ENCODE measurements around the gene CHCHD6.
A peak's percentile ranks its signal among the peaks of the same experiment; 100 is the strongest.

CHCHD6 gene

DNA sequence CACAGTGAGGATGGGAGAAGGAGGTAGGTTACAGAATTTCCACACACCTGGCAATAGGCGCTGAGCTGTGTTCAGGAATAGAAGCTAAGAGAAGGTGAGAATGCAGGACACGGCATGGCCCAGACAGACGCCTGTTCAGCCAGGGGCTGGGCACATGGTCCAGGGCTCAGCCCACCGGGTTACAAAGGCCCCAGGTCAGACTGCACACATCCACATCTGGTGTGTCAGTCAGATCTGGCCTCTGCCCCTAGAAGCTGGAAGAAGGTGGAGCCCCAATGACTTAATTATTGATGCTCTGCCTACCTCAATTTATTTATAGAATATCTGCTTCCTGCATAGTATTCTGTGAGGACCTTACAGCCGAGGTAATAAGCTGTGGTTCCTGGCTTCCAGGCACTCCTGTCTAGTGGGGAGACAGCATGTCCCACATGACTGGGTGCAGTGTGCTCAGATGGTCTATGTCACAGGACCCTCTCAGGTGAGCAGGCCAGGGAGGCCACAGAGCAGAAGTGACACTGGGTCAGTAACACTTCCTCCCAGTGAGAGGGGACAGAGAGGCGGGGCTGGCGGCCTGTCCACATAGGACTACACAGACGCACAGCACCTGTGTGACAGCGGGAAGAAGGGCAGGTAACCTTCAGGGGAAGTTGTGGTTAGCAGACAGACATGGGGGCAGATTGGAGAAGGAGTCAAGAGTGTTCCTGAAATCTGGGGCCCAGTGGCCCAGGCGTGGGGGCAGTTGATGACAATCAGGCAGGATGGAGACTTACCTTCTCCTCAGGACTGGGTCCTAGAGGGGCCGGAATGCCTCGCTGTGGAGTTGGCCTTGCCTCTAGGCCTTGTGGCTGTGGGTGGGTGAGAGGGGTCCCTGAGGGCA lies 240.3 kb downstream of the CHCHD6 start:
- H3K9me3 ChIP-seq (ENCODE audit: insufficient read depth, low read length), result no peaks in the 10 kb centered on the region
- no peaks in the 10 kb centered on the region for H3K36me3 ChIP-seq (replicated peaks; ENCODE audit: low read depth, low read length)
- H3K27me3 ChIP-seq (ENCODE audit: low read depth, low read length), result no peaks in the 10 kb centered on the region
- H2AFZ ChIP-seq (ENCODE audit: low read depth, low read length), result no peak overlapping the region
- TF ChIP-seq, protein P1, sequence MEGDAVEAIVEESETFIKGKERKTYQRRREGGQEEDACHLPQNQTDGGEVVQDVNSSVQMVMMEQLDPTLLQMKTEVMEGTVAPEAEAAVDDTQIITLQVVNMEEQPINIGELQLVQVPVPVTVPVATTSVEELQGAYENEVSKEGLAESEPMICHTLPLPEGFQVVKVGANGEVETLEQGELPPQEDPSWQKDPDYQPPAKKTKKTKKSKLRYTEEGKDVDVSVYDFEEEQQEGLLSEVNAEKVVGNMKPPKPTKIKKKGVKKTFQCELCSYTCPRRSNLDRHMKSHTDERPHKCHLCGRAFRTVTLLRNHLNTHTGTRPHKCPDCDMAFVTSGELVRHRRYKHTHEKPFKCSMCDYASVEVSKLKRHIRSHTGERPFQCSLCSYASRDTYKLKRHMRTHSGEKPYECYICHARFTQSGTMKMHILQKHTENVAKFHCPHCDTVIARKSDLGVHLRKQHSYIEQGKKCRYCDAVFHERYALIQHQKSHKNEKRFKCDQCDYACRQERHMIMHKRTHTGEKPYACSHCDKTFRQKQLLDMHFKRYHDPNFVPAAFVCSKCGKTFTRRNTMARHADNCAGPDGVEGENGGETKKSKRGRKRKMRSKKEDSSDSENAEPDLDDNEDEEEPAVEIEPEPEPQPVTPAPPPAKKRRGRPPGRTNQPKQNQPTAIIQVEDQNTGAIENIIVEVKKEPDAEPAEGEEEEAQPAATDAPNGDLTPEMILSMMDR (IDR thresholded peaks at IDR 0.05; ENCODE audit: low read depth, low read length), result no peak
- no peak for TF ChIP-seq EZH2phosphoT487 (IDR thresholded peaks at IDR 0.05; ENCODE audit: low read depth)
- no peaks in the 10 kb centered on the region for H3K79me2 ChIP-seq (ENCODE audit: low read length)
- H4K20me1 ChIP-seq (ENCODE audit: insufficient read depth, low read length), result no peaks in the 10 kb centered on the region
- H3K4me2 ChIP-seq (ENCODE audit: low read length), result peak overlapping the region; percentile 21; the same call in 1 of the 2 replicates
- H3K4me1 ChIP-seq (ENCODE audit: low read length), result peaks cover 20% of the 10 kb centered on the region
- H3K27ac ChIP-seq (ENCODE audit: low read length), result no peak overlapping the region
- no peak overlapping the region for H3K9ac ChIP-seq (ENCODE audit: low read length)
- H3K4me3 ChIP-seq (ENCODE audit: low read length), result no peak overlapping the region

DNA sequence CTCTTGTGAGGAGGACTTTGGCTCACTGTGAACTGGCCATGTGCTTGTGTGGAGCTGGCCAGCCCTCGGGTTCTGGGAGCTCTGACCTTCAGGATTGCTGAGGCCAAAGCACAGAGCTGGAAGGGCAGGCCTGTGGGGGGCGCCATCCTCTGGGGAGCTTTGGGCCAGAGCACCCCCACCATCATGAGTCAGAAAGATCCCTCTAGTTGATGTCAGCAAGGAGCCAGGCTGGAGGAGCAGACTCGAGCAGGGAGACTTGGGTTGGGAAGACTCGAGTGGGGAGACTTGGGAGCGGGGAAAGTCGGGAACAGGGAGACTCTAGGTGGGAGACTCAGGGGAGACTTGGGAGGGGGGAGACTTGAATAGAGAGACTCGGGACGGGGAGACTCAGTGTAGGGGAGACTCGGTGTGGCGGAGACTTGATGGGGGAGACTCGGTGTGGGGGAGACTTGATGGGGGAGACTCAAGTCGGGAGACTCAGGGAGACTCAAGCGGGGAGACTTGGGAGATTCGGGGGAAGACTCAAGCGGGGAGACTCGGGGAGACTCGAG lies 241.2 kb downstream of the CHCHD6 start:
- Histone ChIP-seq H3K4me2 (ENCODE audit: low read length) (no peak overlapping the region), H3K36me3 (replicated peaks; ENCODE audit: low read depth, low read length) (no peaks in the 10 kb centered on the region), H3K9ac (ENCODE audit: low read length) (no peak overlapping the region), H3K4me3 (ENCODE audit: low read length) (no peak overlapping the region), H4K20me1 (ENCODE audit: insufficient read depth, low read length) (no peaks in the 10 kb centered on the region), H3K27me3 (ENCODE audit: low read depth, low read length) (no peaks in the 10 kb centered on the region), H3K4me1 (ENCODE audit: low read length) (peaks cover 20% of the 10 kb centered on the region), H3K27ac (ENCODE audit: low read length) (no peak overlapping the region), H2AFZ (ENCODE audit: low read depth, low read length) (no peak overlapping the region), H3K9me3 (ENCODE audit: insufficient read depth, low read length) (no peaks in the 10 kb centered on the region), H3K79me2 (ENCODE audit: low read length) (no peaks in the 10 kb centered on the region)
- TF ChIP-seq EZH2phosphoT487 (IDR thresholded peaks at IDR 0.05; ENCODE audit: low read depth), result no peak
- TF ChIP-seq, protein P1 (IDR thresholded peaks at IDR 0.05; ENCODE audit: low read depth, low read length), result peak; percentile 28; the same call in 1 of the 2 replicates

DNA sequence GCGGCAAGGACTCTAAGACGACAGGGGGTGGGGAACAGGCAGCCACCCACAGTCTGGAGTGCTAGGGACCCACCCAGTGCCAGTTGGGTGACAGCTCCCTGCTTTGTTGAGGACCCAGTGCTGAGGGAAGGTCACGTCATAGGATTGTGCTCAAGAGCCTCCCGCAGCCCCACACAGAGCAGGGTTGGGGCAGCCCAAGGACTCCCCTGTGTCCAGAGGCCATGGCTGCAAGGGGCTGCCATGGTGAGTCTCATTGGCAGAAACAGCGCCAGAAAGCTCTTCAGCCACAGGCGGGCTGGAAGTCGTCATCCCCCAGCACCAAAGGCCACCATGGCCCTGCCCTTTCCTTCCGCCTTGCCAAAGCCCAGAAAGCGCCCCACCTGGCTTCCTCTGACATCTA lies 241.9 kb downstream of the CHCHD6 start:
- Histone ChIP-seq H3K4me3 (ENCODE audit: low read length) (no peak overlapping the region), H3K9ac (ENCODE audit: low read length) (no peak overlapping the region), H3K27me3 (ENCODE audit: low read depth, low read length) (no peaks in the 10 kb centered on the region), H3K4me2 (ENCODE audit: low read length) (no peak overlapping the region), H3K36me3 (replicated peaks; ENCODE audit: low read depth, low read length) (peaks cover 2% of the 10 kb centered on the region), H3K9me3 (ENCODE audit: insufficient read depth, low read length) (no peaks in the 10 kb centered on the region), H3K4me1 (ENCODE audit: low read length) (peaks cover 20% of the 10 kb centered on the region), H3K79me2 (ENCODE audit: low read length) (no peaks in the 10 kb centered on the region), H4K20me1 (ENCODE audit: insufficient read depth, low read length) (no peaks in the 10 kb centered on the region), H3K27ac (ENCODE audit: low read length) (no peak overlapping the region), H2AFZ (ENCODE audit: low read depth, low read length) (no peak overlapping the region)
- TF ChIP-seq, protein P1 (IDR thresholded peaks at IDR 0.05; ENCODE audit: low read depth, low read length), result no peak
- no peak for TF ChIP-seq EZH2phosphoT487 (IDR thresholded peaks at IDR 0.05; ENCODE audit: low read depth)

DNA sequence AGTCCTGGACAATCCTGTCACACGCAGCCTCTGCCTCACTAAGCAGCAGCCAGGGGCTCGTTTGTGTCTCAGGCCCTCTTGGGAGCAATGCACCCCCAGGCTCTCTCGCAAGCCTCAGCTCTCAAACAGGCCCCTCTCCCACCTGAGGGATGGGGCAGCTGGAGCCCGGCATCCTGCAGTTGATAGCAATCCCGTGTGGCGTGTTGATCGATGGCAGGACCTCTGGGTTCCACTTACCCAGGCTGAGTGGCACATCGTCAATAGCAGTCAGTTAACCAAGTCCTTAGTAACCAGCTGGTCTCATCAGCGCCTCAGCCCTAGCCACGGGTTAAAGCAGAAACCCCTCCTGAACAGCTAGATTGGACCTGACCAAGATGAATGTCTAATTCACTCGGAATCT lies 242.4 kb downstream of the CHCHD6 start:
- H3K36me3 ChIP-seq (replicated peaks; ENCODE audit: low read depth, low read length), result peaks cover 2% of the 10 kb centered on the region
- no peak overlapping the region for H3K4me2 ChIP-seq (ENCODE audit: low read length)
- TF ChIP-seq, protein P1 (IDR thresholded peaks at IDR 0.05; ENCODE audit: low read depth, low read length), result no peak
- no peak for TF ChIP-seq EZH2phosphoT487 (IDR thresholded peaks at IDR 0.05; ENCODE audit: low read depth)
- H3K4me1 ChIP-seq (ENCODE audit: low read length), result peaks cover 20% of the 10 kb centered on the region
- H3K79me2 ChIP-seq (ENCODE audit: low read length), result no peaks in the 10 kb centered on the region
- no peaks in the 10 kb centered on the region for H3K9me3 ChIP-seq (ENCODE audit: insufficient read depth, low read length)
- no peak overlapping the region for H3K9ac ChIP-seq (ENCODE audit: low read length)
- no peak overlapping the region for H3K4me3 ChIP-seq (ENCODE audit: low read length)
- no peaks in the 10 kb centered on the region for H3K27me3 ChIP-seq (ENCODE audit: low read depth, low read length)
- no peaks in the 10 kb centered on the region for H4K20me1 ChIP-seq (ENCODE audit: insufficient read depth, low read length)
- H3K27ac ChIP-seq (ENCODE audit: low read length), result no peak overlapping the region
- no peak overlapping the region for H2AFZ ChIP-seq (ENCODE audit: low read depth, low read length)
